ENCODE results near the gene SLC39A2. TPM values are rescaled to one million over a fixed set of nuclear protein-coding genes. Genes with fewer than 3 reads are reported as not detected.

The SLC39A2 gene
- polyA plus RNA-seq, 1 of the 3 experiments (the other 2 are of a cell fraction), result not detected

GRCh38 chr14:20973501-20973900 lies 25.6 kb upstream of the SLC39A2 start:
- no peak overlapping the region for H3K9ac ChIP-seq
- no peak overlapping the region for H3K4me3 ChIP-seq (ENCODE audit: low read depth in 2 of 2, low read length in 1 of 2)
- H3K79me2 ChIP-seq (ENCODE audit: insufficient read depth), result no peaks in the 10 kb centered on the region
- peaks cover 0 to 3% of the 10 kb centered on the region in 2 experiments; a peak in 1 of 4 replicates for H3K4me1 ChIP-seq (ENCODE audit: control insufficient read depth in 1 of 2, insufficient read depth in 2 of 2, low read depth in 1 of 2, low read length in 1 of 2)
- H3K9me3 ChIP-seq, result no peaks in the 10 kb centered on the region
- POLR2A ChIA-PET, result no interaction called here
- WGBS (ENCODE audit: low lambda C conversion rate), result 89% methylated on average over 3 of the region's 3 CpGs
- CTCF ChIA-PET, result interaction anchor here (1.3 to 4.2 kb wide), 4 partner anchors 8 to 131 kb away, joined by 4 to 79 read pairs (median 26); no protein-coding TSS in a partner anchor
- H3K36me3 ChIP-seq (replicated peaks in 1 of 2; ENCODE audit: control insufficient read depth in 1 of 2, insufficient read depth in 2 of 2, low read length in 1 of 2), result no peaks in the 10 kb centered on the region
- no peak overlapping the region for H3K27ac ChIP-seq (ENCODE audit: low read depth in 2 of 2, low read length in 1 of 2)
- peaks cover 3% of the 10 kb centered on the region for H3F3A ChIP-seq (replicated peaks; ENCODE audit: insufficient read depth)
- no peaks in the 10 kb centered on the region for H4K20me1 ChIP-seq (ENCODE audit: insufficient read depth)
- H3K4me2 ChIP-seq, result no peak overlapping the region
- DNase-seq, result no peak
- no peaks in the 10 kb centered on the region for H3K9me2 ChIP-seq
- H3K27me3 ChIP-seq (ENCODE audit: insufficient read depth), result no peaks in the 10 kb centered on the region
- H2AFZ ChIP-seq (ENCODE audit: low read depth), result no peak overlapping the region
- no peak for TF ChIP-seq TCF12 (IDR thresholded peaks at IDR 0.05)
- no peak for TF ChIP-seq JUND (IDR thresholded peaks at IDR 0.05)
- no peak for TF ChIP-seq RXRA (IDR thresholded peaks at IDR 0.05; ENCODE audit: borderline replicate concordance, low read depth)
- TF ChIP-seq TAF1 (IDR thresholded peaks at IDR 0.05; ENCODE audit: borderline replicate concordance, low read depth, low read length), result no peak
- TF ChIP-seq MEF2A (IDR thresholded peaks at IDR 0.05; ENCODE audit: borderline replicate concordance, low read depth), result no peak
- no peak for TF ChIP-seq TEAD4 (IDR thresholded peaks at IDR 0.05; ENCODE audit: borderline replicate concordance, insufficient read depth)
- TF ChIP-seq NFIC (IDR thresholded peaks at IDR 0.05; ENCODE audit: borderline replicate concordance), result no peak
- no peak for TF ChIP-seq ELF1 (IDR thresholded peaks at IDR 0.05)
- no peak for TF ChIP-seq MAX (IDR thresholded peaks at IDR 0.05; ENCODE audit: low read depth)
- TF ChIP-seq FOSL2 (IDR thresholded peaks at IDR 0.05; ENCODE audit: borderline replicate concordance, low read depth), result no peak
- no peak for TF ChIP-seq PBX3 (IDR thresholded peaks at IDR 0.05)
- TF ChIP-seq CTCF (IDR thresholded peaks at IDR 0.05), result no peak
- no peak for TF ChIP-seq USF1 (IDR thresholded peaks at IDR 0.05; ENCODE audit: borderline replicate concordance, low read depth)
- TF ChIP-seq RFX5 (IDR thresholded peaks at IDR 0.05; ENCODE audit: low read length), result no peak
- TF ChIP-seq YY1 (IDR thresholded peaks at IDR 0.05; ENCODE audit: low read depth), result no peak
- no peak for TF ChIP-seq EZH2phosphoT487 (IDR thresholded peaks at IDR 0.05; ENCODE audit: borderline replicate concordance, low read depth)
- TF ChIP-seq POLR2AphosphoS5 (IDR thresholded peaks at IDR 0.05; ENCODE audit: low read depth, low read length), result no peak
- TF ChIP-seq NRF1 (IDR thresholded peaks at IDR 0.05; ENCODE audit: low read depth, low read length), result no peak
- no peak for TF ChIP-seq CHD2 (IDR thresholded peaks at IDR 0.05; ENCODE audit: low read length, partially characterized antibody)

Data from SK-N-SH (cell line).